CD4-positive, alpha-beta T cell treated with Interleukin-1 beta for 1 hour (primary cell): Measurements from ENCODE around the gene CHI3L1.

Experiments
- DNase-seq, 2 donors: peaks; one replicate each; pipeline ENCODE4 v3.0.0-alpha.2; 2020 to 2022

Gene CHI3L1

GRCh38 chr1:203179667-203180005 is 6.9 kb downstream of the CHI3L1 start:
- no peak for DNase-seq

DNA sequence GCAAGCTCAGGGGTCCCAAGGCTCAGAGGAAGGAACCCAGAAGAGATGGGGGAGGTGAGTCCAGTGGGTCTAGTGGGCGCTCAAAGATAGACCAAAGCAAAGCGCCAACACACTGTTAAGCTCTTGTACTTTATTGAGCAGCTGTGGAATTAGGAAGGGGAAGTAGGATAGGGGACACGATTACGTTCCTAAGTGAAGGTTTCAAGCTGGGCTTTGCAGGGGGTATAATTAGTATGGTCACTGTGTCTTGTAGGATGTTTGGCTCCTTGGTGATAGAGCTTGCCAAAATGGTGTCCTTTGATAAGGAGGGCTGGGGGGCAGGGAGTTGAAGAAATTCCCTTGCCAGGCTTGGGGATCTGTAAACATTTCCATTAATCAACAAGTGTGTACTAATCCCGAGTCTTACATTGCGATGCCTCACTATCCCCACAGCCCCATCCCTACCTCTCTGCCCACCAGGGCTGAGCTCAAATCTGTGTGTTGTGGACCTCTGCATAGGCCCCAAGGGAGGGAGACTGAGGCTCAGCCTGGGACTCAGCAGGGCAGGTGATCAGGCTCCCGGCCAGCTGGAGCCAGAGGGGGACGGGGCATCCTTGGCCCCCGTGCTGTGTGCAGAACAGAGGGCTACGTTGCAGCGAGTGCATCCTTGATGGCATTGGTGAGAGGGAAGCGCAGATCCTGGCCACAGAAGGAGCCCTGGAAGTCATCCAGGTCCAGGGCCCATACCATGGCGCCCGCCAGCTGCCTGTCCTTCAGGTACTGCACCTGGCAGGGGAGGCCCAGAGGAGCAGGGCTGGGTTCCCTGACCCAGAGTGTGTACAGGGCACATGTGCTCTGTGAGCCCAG is 7.5 kb downstream of the CHI3L1 start:
- no peak for DNase-seq

DNA sequence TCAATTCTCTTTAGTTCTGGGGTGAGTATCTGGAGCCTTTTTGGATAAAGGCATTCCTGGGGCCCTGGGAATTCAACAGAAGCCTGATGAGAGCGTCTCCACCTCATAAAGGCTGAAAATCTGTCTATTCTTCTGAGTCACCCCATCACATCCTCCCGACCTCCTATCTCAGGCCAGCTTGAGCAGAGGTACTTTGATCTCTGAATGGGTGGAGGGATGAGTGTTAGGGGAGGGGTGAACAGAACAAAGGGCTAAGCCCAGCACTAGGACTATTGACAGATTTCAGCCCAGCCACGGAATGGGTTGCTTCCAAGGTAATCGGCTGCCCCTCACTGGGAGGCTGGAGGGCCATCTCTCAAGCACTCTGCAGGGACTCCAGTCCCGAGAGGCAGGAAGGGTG is 8.4 kb downstream of the CHI3L1 start:
- no peak for DNase-seq

GRCh38 chr1:203177470-203178039 is 8.9 kb downstream of the CHI3L1 start:
- peak in 1 of 2 donors; percentile 16 for DNase-seq

GRCh38 chr1:203177036-203177405 is 9.5 kb downstream of the CHI3L1 start:
- DNase-seq = no peak

DNA sequence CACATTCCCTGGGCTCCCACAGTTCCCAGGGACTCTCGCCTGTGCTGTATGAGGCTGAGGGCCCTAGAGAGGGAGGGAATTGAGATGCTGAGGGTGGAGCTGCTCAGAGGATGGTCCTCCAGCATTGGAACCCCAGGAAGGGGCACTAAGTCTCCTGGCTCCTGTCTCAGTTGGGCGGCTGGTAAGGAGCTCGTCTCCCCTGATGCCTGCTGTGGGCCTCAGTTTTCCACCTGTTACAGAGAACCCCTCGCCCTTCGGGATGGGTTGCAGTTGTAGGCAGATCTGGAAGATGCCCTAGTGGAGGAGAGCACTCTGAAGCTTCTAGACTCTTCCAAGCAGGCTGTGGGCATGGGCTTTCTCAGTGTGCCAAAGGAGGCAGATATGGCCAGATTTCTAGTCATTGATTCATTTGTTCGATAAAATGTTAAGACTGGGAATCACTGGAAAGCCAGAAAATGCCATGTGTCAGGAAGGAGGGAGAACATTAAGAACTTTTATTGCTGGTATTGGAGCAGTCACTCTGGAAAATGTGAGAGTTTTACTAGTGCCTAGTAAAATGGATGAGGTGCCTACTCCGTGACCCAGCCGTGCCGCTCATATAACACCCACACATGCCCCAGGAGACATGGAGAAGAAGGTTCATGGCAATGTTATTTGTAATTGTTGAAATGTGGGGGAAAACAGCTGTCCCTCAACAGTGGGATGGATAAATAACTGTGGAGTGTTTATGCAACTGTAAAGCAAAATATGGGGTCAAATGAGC is 10.1 kb downstream of the CHI3L1 start:
- DNase-seq = no peak

GRCh38 chr1:203175827-203176241 is 10.7 kb downstream of the CHI3L1 start:
- DNase-seq = peak in 1 of 2 donors; percentile 22

GRCh38 chr1:203175237-203175826 is 11.2 kb downstream of the CHI3L1 start, which contains the start of gene MYBPH:
TSS of gene MYBPH (minus strand) at chr1:203175826. CDS start at chr1:203175755, 71 bp downstream.
- DNase-seq = no peak

DNA sequence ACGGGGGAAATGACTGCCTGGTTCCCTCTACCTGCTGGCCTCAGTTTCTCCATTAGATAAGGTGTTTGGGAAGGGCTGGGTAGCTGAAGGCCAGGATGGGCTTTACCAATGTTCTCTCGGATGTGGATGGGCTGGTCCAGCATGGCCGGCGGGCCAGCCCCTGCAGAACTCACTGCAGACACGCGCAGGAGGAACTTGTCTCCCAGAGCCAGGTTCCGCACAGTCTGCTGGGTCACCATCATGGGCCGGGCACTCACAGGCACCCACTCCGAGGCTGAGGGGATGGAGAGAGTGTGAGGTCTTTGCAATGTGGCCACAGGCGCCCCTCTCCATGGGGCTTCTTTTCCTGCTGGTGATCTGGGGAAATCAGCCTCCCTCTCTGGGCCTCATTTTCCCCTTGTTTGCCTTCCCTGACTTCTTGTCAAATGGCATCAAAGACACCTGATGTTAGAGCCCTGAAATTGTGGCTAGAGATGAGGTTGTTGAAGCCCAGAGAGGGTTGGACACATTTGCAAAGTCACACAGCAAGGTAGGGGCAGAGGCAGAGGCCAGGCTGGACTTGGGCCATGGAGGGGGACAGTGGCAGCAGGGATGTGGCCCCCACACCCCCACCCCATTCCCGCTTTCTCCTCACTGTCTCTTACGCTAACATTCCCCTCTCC is 12.0 kb downstream of the CHI3L1 start:
- DNase-seq = no peak

DNA sequence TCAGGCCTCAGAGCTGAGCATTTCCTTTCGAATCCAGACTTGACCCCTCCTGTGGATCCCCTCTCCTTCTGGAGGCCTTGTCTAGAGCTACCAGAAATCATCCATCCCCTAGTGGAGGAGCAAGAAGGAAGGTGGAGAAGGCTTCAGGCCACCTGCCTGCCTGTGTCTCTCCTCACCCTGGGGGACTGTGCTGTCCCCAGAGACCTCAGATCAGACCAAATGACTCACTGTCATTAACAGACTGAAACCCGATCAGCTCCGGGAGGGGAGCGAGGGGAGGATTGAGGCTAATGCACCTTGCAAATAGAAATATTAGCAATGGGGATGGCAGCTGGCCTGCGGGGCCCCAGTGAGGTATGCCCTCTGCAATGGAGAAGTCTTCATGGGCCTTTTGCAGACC is 12.9 kb downstream of the CHI3L1 start:
- DNase-seq = no peak

- no peak for DNase-seq
Measured at GRCh38 chr1:203173011-203173555, 13.4 kb downstream of the CHI3L1 start.

DNA sequence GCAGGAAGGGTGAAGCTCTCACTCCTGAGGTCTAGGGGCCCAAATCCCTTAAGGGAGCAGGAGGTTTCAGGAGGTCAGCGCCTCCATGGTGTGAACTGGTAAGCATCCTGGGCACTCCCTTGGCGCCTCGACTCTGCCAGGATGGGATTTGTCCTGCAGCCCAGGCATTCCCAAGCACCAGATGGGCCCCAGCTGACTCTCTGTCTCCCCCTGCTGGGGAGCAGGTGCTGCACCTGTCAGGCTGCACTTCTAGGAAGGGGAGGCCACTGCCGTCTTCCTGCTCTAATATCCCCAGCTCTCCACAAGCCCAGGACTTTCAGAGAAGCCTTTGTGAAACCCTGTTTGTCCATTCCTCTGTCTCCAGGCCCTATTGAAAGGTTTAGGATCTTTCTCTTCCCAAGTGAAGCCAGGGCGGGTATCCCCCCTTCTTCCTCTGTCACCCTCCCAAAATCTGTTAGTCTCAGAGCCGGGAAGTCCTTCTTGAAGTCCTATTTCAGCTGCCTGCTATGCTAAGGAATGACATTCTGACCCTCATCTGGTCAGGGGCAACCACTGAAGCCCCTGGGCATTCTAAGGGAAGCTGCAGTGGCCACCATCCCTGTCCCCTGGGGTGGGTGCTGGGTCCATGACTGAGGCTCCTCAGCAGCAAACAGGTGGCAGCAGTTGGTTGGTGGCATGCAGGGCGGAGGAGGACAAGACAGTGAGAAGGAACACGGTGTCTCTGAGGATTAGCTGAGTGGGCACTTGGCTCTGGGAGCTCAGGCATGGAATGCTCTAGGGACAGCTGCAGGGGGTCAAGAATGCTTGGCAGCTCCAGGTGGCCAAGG is 14.1 kb downstream of the CHI3L1 start:
- DNase-seq = peak; percentile 33 to 41

DNA sequence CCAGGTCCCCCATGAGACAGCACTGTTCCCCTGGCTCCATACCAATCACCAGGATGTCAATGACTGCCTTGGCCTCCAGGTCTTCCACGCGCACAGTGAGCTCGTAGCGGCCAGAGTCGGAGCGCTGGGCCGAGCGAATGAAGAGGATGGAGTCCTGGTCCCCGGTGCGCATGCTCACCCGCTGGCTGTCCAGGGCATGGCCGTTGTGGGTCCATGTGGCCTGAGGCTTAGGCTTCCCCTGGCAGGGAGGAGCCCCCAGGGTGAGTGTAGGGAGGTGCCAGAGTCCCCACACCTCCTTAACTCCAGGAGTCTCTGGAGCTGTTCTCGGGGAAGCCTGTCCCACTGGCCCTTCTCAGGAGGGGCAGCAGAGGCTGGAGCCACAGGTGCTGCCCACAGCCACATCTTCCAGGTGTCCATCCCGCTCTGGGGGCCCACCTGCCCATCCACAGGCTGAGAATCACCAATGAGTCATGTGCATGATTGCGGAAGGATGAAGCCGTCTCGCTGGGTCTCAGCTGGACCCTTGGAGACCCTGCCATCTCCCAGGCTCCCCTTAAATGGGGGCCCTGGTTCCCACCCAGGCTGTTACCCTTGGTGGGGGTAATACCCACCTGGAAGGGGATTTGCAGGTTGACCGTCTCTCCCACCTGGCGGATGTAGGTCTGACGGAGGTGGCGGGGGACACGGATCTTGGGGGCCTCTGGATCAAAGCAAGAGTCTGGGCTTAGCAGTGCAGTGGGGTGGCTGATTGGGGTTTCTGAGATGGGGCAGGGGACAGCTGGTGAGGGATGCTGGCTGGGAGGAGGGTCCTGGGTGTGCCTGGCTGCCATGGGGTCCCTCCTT is 14.9 kb downstream of the CHI3L1 start:
- no peak for DNase-seq

- no peak for DNase-seq
Measured at GRCh38 chr1:203170625-203171330, 15.7 kb downstream of the CHI3L1 start.

DNA sequence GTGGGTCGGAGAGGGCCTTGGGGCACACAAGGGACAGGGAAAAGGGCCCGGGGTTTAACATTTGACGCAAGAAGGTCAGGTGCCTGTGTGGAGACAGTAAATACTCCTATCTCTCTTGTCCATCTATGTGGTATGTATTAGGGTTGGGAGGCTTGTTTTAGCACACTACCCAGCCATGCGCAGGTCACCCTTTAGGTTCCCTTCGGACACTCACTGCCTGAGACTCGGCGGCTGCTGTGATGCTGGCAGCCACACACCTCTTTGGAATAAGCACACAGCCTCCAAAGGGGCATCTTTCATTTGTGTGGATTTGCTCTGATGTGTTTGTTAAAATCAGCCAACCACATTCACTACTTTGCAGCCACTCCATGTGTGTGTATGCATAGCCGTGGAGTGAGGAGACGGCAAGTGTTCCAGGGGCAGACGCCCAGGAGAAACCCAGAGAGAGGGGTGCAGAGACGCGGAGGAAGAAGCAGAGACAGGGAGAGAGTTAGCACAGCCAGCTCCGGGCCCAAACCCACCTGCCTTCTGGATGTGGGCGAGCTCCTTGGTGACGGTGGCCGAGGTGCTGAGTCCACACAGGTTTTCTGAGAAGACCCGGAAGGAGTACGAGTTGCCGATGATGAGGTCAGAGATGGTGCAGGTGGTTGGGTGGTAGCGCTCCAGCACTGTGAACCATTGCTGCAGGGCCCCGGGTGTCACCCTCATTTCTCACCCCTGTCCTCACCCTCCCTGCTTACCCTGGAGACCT is 16.6 kb downstream of the CHI3L1 start:
- DNase-seq = no peak

DNA sequence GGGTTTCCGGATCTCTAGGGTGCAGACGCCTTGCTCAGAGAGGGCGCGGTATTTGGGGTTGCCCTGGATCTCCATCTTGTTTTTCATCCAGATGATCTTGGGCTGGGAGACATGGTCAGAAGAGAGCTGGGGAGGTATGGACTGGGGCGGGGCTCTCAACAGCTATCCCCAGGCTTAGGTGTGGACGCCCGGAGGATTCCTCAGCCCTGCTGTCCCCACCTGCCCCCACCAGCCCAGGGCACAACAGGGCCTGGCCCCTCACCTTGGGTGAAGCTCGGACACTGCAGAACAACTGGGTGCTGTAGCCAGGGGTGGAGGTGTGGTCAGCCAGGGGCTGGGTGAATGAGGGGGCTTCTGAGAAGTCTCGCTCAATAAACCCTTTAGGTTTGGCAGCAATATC is 17.5 kb downstream of the CHI3L1 start:
- DNase-seq = no peak

DNA sequence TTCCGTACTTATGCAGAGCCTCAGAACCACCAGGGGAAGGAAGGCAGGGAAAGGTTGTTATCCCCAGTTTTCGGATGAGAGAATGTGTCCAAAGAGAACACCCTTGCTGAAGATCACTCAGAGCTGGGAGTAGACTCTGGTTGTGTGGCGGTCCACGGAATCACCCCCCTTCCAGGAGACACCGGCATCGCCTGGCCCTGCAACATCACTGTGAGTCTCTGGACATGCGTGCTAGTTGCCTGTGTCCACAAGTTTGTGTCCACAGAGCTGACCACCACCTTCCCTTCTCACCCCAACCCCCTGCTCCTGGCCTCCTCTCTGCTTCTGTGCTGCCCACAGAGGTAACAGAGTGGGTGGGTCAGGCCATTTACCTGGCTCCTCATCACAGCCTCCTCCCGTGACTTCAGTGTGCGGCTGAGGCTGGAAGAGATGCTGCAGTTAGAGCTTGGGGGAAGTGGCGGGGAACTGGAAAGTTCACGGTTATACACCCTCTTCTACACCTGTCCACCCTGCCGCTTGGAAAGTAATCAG is 18.2 kb downstream of the CHI3L1 start:
- DNase-seq = no peak

DNA sequence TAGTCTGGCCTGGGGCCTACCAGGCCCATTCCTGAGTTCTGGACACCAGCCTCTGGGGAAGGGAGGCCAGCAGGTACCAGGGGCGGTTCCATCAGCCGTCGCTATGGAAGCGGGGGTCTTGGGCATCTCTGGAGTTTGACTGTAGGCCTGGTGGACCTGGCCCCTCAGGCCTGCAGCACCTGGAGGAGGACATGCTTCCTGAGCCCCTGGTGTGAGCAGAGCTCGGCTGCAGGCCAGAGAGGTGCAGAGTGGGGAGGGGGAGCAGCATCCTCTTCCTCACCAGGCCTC is 18.6 kb downstream of the CHI3L1 start:
- DNase-seq = no peak
